OCI-LY3 (cell line): ENCODE measurements around the gene RSPH1.

ENCODE experiments used
- H2AFZ ChIP-seq: fragments of 200-600, 300-600 bp; shearing (Covaris generic); 2 replicates; pipeline ENCODE4 v1.6.0; 2014; ENCODE audit warnings: antibody characterized with exemption, low read depth, low read length
- H3K27ac ChIP-seq: fragments of 200-600, 300-600 bp; sonication (generic); 2 replicates; pipeline ENCODE4 v1.5.1; 2014; ENCODE audit warnings: mild to moderate bottlenecking, low read length, moderate library complexity, mixed read lengths
- H3K27me3 ChIP-seq: fragments of 200-600, 300-600 bp; sonication (generic); 2 replicates; pipeline ENCODE4 v1.6.1; 2014; ENCODE audit warnings: low read depth, low read length, mixed read lengths
- H3K36me3 ChIP-seq: fragments of 200-600, 300-600 bp; sonication (generic); replicated peaks from 2 replicates; pipeline ENCODE3; 2014; ENCODE audit warnings: low read depth, low read length, mixed read lengths
- H3K4me1 ChIP-seq: fragments of 300-600, 200-600 bp; sonication (generic); 2 replicates; pipeline ENCODE4 v1.6.1; 2014; ENCODE audit warnings: low read length, mixed read lengths
- H3K4me2 ChIP-seq: fragments of 200-600, 300-600 bp; sonication (generic); 2 replicates; pipeline ENCODE4 v1.6.1; 2014; ENCODE audit warnings: low read length, mixed read lengths
- H3K4me3 ChIP-seq: fragments of 300-600, 200-600 bp; sonication (generic); 2 replicates; pipeline ENCODE4 v1.5.1; 2014; ENCODE audit warnings: antibody characterized with exemption, mild to moderate bottlenecking, low read length, moderate library complexity
- H3K79me2 ChIP-seq: fragments of 300-600, 200-600 bp; shearing (Covaris generic); 2 replicates; pipeline ENCODE4 v1.6.1; 2014; ENCODE audit warnings: mild to moderate bottlenecking, low read length, mixed read lengths
- H3K9ac ChIP-seq: fragments of 300-600, 200-600 bp; shearing (Covaris generic); 2 replicates; pipeline ENCODE4 v1.6.0; 2014; ENCODE audit warnings: mild to moderate bottlenecking, low read length, moderate library complexity
- H3K9me3 ChIP-seq: fragments of 200-600, 300-600 bp; shearing (Covaris generic); 2 replicates; pipeline ENCODE4 v1.6.1; 2014; ENCODE audit warnings: low read length, mixed read lengths; ENCODE audit not compliant: insufficient read depth
- H4K20me1 ChIP-seq: fragments of 200-600, 300-600 bp; sonication (generic); 2 replicates; pipeline ENCODE4 v1.6.1; 2016; ENCODE audit warnings: low read length, mixed read lengths; ENCODE audit not compliant: insufficient read depth
- CTCF ChIP-seq: fragments of 200-600, 300-600 bp; sonication (generic); IDR thresholded peaks from 2 replicates; pipeline ENCODE4 v1.5.1; 2014; ENCODE audit warnings: antibody characterized with exemption, low read length, low read depth
- EZH2phosphoT487 ChIP-seq: fragments of 200-600 bp; shearing (Covaris generic); IDR thresholded peaks from 2 replicates; pipeline ENCODE4 v1.6.1; 2018; ENCODE audit warnings: antibody characterized with exemption, mixed run types, low read depth

RSPH1 gene

DNA sequence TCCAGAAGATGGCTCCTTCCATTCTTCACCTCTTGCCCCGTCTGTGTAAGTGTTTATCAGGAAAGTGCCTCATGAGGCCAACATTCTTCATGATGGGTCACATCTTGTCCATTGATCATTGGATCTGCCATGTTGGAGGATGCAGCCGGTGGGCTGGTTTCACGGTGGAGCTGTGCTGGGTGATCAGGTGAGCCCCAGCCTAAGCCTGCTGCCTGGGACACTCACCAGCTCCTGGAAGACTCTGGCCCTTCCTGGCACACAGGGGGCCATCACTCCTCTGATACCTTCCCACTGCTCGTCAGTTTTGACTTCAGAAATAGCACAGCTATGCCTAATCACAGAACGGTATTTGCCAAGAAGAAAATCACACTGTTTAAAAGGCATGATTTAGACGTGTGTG, 54.1 kb downstream of the RSPH1 start:
- peaks cover 2% of the 10 kb centered on the region; the same call in 1 of the 2 replicates for H3K27me3 ChIP-seq
- H3K9ac ChIP-seq, result no peak overlapping the region
- H3K79me2 ChIP-seq, result no peaks in the 10 kb centered on the region
- no peak for TF ChIP-seq EZH2phosphoT487
- no peak for TF ChIP-seq CTCF
- no peak overlapping the region for H2AFZ ChIP-seq
- no peaks in the 10 kb centered on the region for H3K9me3 ChIP-seq
- no peak overlapping the region for H3K4me3 ChIP-seq
- H3K4me1 ChIP-seq, result peaks cover 4% of the 10 kb centered on the region; the same call in 1 of the 2 replicates
- H3K27ac ChIP-seq, result no peak overlapping the region
- no peaks in the 10 kb centered on the region for H4K20me1 ChIP-seq
- no peaks in the 10 kb centered on the region for H3K36me3 ChIP-seq
- no peak overlapping the region for H3K4me2 ChIP-seq

DNA sequence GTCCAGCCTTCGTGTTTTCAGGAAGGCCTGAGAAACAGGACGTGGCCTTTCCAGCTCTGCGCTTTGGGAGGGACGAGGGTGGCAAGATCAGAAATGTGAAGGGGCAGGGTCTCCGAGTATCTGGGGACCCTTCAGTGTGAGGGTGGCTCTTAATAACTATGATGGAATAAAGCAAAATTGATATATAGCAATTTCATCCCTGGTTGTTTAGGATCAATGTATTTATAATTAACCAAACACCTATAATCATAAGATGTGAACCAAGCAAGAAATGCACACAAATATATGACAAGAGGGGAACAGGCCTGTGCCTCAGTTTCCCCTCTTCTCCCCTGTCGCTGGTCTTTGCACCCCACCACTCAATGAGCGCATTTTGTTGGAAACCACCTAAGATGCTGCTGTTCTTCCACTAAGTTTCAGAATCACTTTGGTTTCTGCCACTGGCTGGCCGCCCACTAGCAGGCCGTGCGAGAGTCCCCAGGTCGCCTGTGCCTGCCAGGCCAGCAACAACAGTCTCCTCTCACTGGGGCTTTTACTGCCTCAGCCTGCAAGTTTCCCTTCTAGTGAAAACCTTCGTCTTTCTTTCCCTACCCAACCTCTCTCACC, 55.7 kb downstream of the RSPH1 start:
- H3K4me3 ChIP-seq, result no peak overlapping the region
- H3K4me1 ChIP-seq, result no peaks in the 10 kb centered on the region
- H3K27ac ChIP-seq, result no peak overlapping the region
- no peaks in the 10 kb centered on the region for H3K36me3 ChIP-seq
- no peak overlapping the region for H2AFZ ChIP-seq
- no peaks in the 10 kb centered on the region for H3K9me3 ChIP-seq
- no peaks in the 10 kb centered on the region for H3K79me2 ChIP-seq
- TF ChIP-seq CTCF, result no peak
- TF ChIP-seq EZH2phosphoT487, result no peak
- peaks cover 6% of the 10 kb centered on the region; the same call in 1 of the 2 replicates for H3K27me3 ChIP-seq
- no peaks in the 10 kb centered on the region for H4K20me1 ChIP-seq
- no peak overlapping the region for H3K9ac ChIP-seq
- H3K4me2 ChIP-seq, result no peak overlapping the region

GRCh38 chr21:42439284-42440186, 56.5 kb downstream of the RSPH1 start:
- Histone ChIP-seq H3K27me3 (peaks cover 14% of the 10 kb centered on the region), H3K4me2 (no peak overlapping the region), H4K20me1 (no peaks in the 10 kb centered on the region), H3K9ac (no peak overlapping the region), H2AFZ (no peak overlapping the region), H3K9me3 (no peaks in the 10 kb centered on the region), H3K79me2 (no peaks in the 10 kb centered on the region), H3K27ac (no peak overlapping the region), H3K4me1 (no peaks in the 10 kb centered on the region), H3K36me3 (no peaks in the 10 kb centered on the region), H3K4me3 (no peak overlapping the region)
- TF ChIP-seq CTCF (no peak), EZH2phosphoT487 (no peak)

DNA sequence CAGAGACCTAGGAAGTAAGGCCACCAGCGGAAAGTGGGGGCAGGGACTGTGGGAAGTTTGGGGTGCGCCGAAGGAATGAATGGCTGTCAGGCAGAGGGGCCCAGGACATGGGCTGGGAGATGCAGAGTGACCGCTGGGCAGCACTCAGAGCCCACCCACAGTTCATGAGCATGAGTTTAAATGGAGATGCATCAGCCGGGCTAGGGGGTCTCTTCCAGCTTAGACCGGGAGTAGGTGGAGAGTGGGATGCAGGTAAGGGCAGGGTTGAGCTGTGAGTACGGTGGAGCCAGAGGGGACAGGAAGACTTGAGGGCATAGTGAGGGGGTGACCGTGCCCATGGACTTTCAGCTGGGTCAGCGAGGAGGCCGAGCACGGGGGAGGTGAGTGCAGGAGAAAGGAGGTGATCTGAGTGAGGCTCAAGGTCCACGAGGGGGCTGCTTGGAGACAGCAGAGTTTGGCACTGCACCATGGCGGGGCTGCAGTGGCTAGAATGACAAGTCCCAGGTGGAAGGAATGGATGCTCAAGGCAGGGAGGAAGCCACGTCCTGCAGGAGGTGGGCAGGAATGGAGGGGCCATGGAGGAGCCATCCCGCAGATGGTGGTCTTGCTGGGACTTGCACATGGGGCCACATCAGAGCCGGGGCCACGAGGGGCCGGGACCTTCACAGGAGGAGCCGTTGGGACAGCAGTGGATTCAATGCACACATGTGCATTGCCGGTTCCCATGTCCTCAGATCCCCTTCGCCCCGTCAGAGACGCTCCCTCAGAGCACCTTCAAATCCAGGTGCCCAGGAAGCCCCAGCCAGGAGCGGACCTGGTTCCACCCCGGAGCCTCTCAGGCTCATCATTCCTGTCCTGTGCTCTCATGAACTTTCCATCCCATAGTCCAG, 57.5 kb downstream of the RSPH1 start:
- Histone ChIP-seq H3K79me2 (no peaks in the 10 kb centered on the region), H3K4me2 (no peak overlapping the region), H2AFZ (no peak overlapping the region), H3K4me3 (no peak overlapping the region), H3K36me3 (no peaks in the 10 kb centered on the region), H3K4me1 (no peaks in the 10 kb centered on the region), H3K27ac (no peak overlapping the region), H3K9me3 (no peaks in the 10 kb centered on the region), H3K27me3 (peaks cover 15% of the 10 kb centered on the region), H4K20me1 (no peaks in the 10 kb centered on the region), H3K9ac (no peak overlapping the region)
- TF ChIP-seq EZH2phosphoT487 (no peak), CTCF (no peak)
